Liver (tissue), 9 donors: ENCODE measurements around the gene SYT17. TPM values are rescaled to one million over a fixed set of nuclear protein-coding genes. Genes with fewer than 3 reads are reported as not detected.

Experiments used
- DNase-seq: peaks from one replicate; pipeline ENCODE4 v3.0.0-alpha.2; 2017; ENCODE audit warnings: low spot score
- H3K27ac ChIP-seq, 2 donors: one replicate each; pipeline ENCODE4 v1.7.0; 2013; ENCODE audit warnings: inconsistent platforms in 2 of 2, low read length in 2 of 2, control low read depth in 1 of 2, low read depth in 1 of 2, mild to moderate bottlenecking in 1 of 2
- H3K27me3 ChIP-seq, 4 donors: one replicate each; pipeline versions ENCODE4 v1.6.1 to v1.7.0; 2013; ENCODE audit warnings: low read length in 3 of 4, inconsistent platforms in 1 of 4, mild to moderate bottlenecking in 1 of 4, moderate library complexity in 1 of 4; ENCODE audit not compliant: control insufficient read depth in 4 of 4, insufficient read depth in 4 of 4
- H3K36me3 ChIP-seq, 4 donors: one replicate each; pipeline versions ENCODE4 v1.6.1 to v1.7.0; 2013; ENCODE audit warnings: low read length in 3 of 4, mild to moderate bottlenecking in 3 of 4, low read depth in 1 of 4, moderate library complexity in 1 of 4; ENCODE audit not compliant: control insufficient read depth in 4 of 4, insufficient read depth in 3 of 4
- H3K4me1 ChIP-seq, 4 donors: one replicate each; pipeline versions ENCODE4 v1.6.1 to v1.7.0; 2013; ENCODE audit warnings: low read length in 3 of 4, mild to moderate bottlenecking in 3 of 4, moderate library complexity in 1 of 4; ENCODE audit not compliant: control insufficient read depth in 4 of 4, insufficient read depth in 4 of 4
- H3K4me3 ChIP-seq, 3 donors: one replicate each; pipeline versions ENCODE4 v1.6.1 to v1.7.0; 2013; ENCODE audit warnings: low read length in 3 of 3, control low read depth in 1 of 3, low read depth in 1 of 3, mild to moderate bottlenecking in 1 of 3
- H3K9ac ChIP-seq, 2 donors: one replicate each; pipeline ENCODE4 v1.7.0; 2013; ENCODE audit warnings: low read length in 2 of 2, mild to moderate bottlenecking in 2 of 2, moderate library complexity in 2 of 2, control low read depth in 1 of 2, low read depth in 1 of 2
- H3K9me3 ChIP-seq, 4 donors: one replicate each; pipeline versions ENCODE4 v1.6.1 to v1.7.0; 2013; ENCODE audit warnings: low read length in 3 of 4; ENCODE audit not compliant: control insufficient read depth in 4 of 4
- ATF3 ChIP-seq: IDR thresholded peaks from 2 replicates; pipeline ENCODE4 v1.6.1; 2016; ENCODE audit warnings: antibody characterized with exemption
- CTCF ChIP-seq: fragments of 150-350 bp; IDR thresholded peaks from 2 replicates; pipeline ENCODE4 v1.5.1; 2017; ENCODE audit warnings: improper control_type of control experiment, low read depth, low read length; ENCODE audit not compliant: missing input control
- EGR1 ChIP-seq, 2 donors: IDR thresholded peaks; 2 replicates each; pipeline ENCODE4 v1.6.1; 2016 to 2018; ENCODE audit warnings: antibody characterized with exemption in 2 of 2, low read depth in 2 of 2
- FOXA1 ChIP-seq: IDR thresholded peaks from 2 replicates; pipeline ENCODE4 v1.6.1; 2016; ENCODE audit warnings: antibody characterized with exemption
- FOXA2 ChIP-seq: IDR thresholded peaks from 2 replicates; pipeline ENCODE4 v1.6.1; 2016; ENCODE audit warnings: antibody characterized with exemption
- GABPA ChIP-seq, 2 donors: IDR thresholded peaks in 1 of 2; conservative IDR thresholded peaks in 1 of 2; 2 replicates each; pipeline ENCODE4 v1.6.1; 2016; ENCODE audit warnings: antibody characterized with exemption in 2 of 2, mild to moderate bottlenecking in 1 of 2, moderate library complexity in 1 of 2
- HNF4A ChIP-seq, 2 donors: conservative IDR thresholded peaks; 2 replicates each; pipeline ENCODE4 v1.6.1; 2016; ENCODE audit warnings: antibody characterized with exemption in 2 of 2, mild to moderate bottlenecking in 2 of 2
- HNF4G ChIP-seq: IDR thresholded peaks from 2 replicates; pipeline ENCODE4 v1.6.1; 2016; ENCODE audit warnings: antibody characterized with exemption
- JUND ChIP-seq, 2 donors: IDR thresholded peaks; 2 replicates each; pipeline ENCODE4 v1.6.1; 2016; ENCODE audit warnings: antibody characterized with exemption in 2 of 2
- MAX ChIP-seq: IDR thresholded peaks from 2 replicates; pipeline ENCODE4 v1.6.1; 2016; ENCODE audit warnings: antibody characterized with exemption
- NR2F2 ChIP-seq: IDR thresholded peaks from 2 replicates; pipeline ENCODE4 v1.6.1; 2016; ENCODE audit warnings: antibody characterized with exemption
- RAD21 ChIP-seq, 2 donors: IDR thresholded peaks; 2 replicates each; pipeline ENCODE4 v1.6.1; 2016; ENCODE audit warnings: antibody characterized with exemption in 2 of 2, mild to moderate bottlenecking in 2 of 2
- REST ChIP-seq: IDR thresholded peaks from 2 replicates; pipeline ENCODE4 v1.6.1; 2016; ENCODE audit warnings: antibody characterized with exemption, mild to moderate bottlenecking
- RXRA ChIP-seq, 2 donors: IDR thresholded peaks; 2 replicates each; pipeline ENCODE4 v1.6.1; 2017 to 2018; ENCODE audit warnings: antibody characterized with exemption in 2 of 2, mild to moderate bottlenecking in 1 of 2
- SP1 ChIP-seq: IDR thresholded peaks from 2 replicates; pipeline ENCODE4 v1.6.1; 2018; ENCODE audit warnings: antibody characterized with exemption, mild to moderate bottlenecking
- TAF1 ChIP-seq: conservative IDR thresholded peaks from 2 replicates; pipeline ENCODE4 v1.6.1; 2016; ENCODE audit warnings: antibody characterized with exemption, mild to moderate bottlenecking
- YY1 ChIP-seq: IDR thresholded peaks from 2 replicates; pipeline ENCODE4 v1.6.1; 2016; ENCODE audit warnings: antibody characterized with exemption, mild to moderate bottlenecking
- ZBTB33 ChIP-seq: IDR thresholded peaks from 2 replicates; pipeline ENCODE4 v1.6.1; 2016; ENCODE audit warnings: antibody characterized with exemption
- whole genome bisulfite sequencing: extraction: QIAGEN DNeasy Blood & Tissue Kit; methylation state at CpG from one replicate; pipeline ENCODE4 v1.1.7; 2013; 5-methylcytosine and 5-hydroxymethylcytosine counted together
- polyA plus RNA-seq, 2 donors: library from polyadenylated mRNA; stranded (reverse) in 1 of 2; unstranded in 1 of 2; fragments of 200-250 nt in 1 of 2; fragments of >200 nt in 1 of 2; fragmentation: Nextera tagmentation in 1 of 2; extraction: Ambion mirVana in 1 of 2; gene quantifications; one replicate each; pipeline versions ENCODE4 v1.2.1 to v1.2.3, GENCODE V29; 2013 to 2015
- total RNA-seq, 2 donors: library from RNA; depleted of rRNA; stranded (reverse); fragments of >200 nt; gene quantifications; one replicate each; pipeline ENCODE4 v1.2.3, GENCODE V29; 2014
- donor health status: healthy.
- donor health status: healthy.
- donor health status: healthy.
- donor health status: healthy.
- donor health status: healthy.

Gene SYT17
- total and polyA plus RNA-seq, 4 donors = 2.5 to 7.7 (median 5.5) TPM

- Histone ChIP-seq H3K9ac (no peak overlapping the region), H3K27me3 (no peaks in the 10 kb centered on the region), H3K9me3 (no peaks in the 10 kb centered on the region), H3K36me3 (no peaks in the 10 kb centered on the region), H3K4me3 (peak overlapping the region in 1 of 3 donors; percentile 7), H3K27ac (peak overlapping the region; percentile 92 to 97), H3K4me1 (peaks cover 4 to 27% (median 7%) of the 10 kb centered on the region in 4 donors)
- DNase-seq = no peak
- TF ChIP-seq FOXA1 = no peak
- TF ChIP-seq REST = no peak
- TF ChIP-seq EGR1 (IDR thresholded peaks at IDR 0.05; ENCODE audit: low read depth in 2 of 2) = no peak
- peak; percentile 52 to 61 for TF ChIP-seq HNF4A (conservative IDR thresholded peaks at IDR 0.05)
- TF ChIP-seq TAF1 = no peak
- no peak for TF ChIP-seq HNF4G
- TF ChIP-seq RAD21 (IDR thresholded peaks at IDR 0.05) = no peak
- TF ChIP-seq GABPA (IDR thresholded peaks at IDR 0.05 in 1 of 2, conservative IDR thresholded peaks at IDR 0.05 in 1 of 2) = no peak
- WGBS = 69% methylated on average over 6 of the region's 6 CpGs
These were observed 14.4 kb downstream of the SYT17 start for GRCh38 chr16:19182481-19182880.

GRCh38 chr16:19183187-19183586 is 15.1 kb downstream of the SYT17 start:
- Histone ChIP-seq H3K4me3 (peak overlapping the region in 2 of 3 donors; percentile 20 to 39), H3K27me3 (no peaks in the 10 kb centered on the region), H3K4me1 (peaks cover 4 to 27% (median 7%) of the 10 kb centered on the region in 4 donors), H3K9ac (peak overlapping the region in 1 of 2 donors; percentile 18), H3K36me3 (no peaks in the 10 kb centered on the region), H3K27ac (peak overlapping the region; percentile 92 to 97), H3K9me3 (no peaks in the 10 kb centered on the region)
- WGBS = 48% methylated on average over 6 of the region's 6 CpGs
- no peak for DNase-seq
- no peak for TF ChIP-seq CTCF
- peak; percentile 94 for TF ChIP-seq FOXA2
- peak; percentile 45 for TF ChIP-seq YY1
- TF ChIP-seq RAD21 (IDR thresholded peaks at IDR 0.05) = peak in 1 of 2 donors; percentile 11
- peak; percentile 74 to 87 for TF ChIP-seq RXRA (IDR thresholded peaks at IDR 0.05)
- peak; percentile 92 for TF ChIP-seq SP1
- TF ChIP-seq TAF1 = no peak
- peak; percentile 37 for TF ChIP-seq NR2F2
- peak; percentile 50 to 56 for TF ChIP-seq JUND (IDR thresholded peaks at IDR 0.05)
- peak; percentile 12 for TF ChIP-seq ATF3
- TF ChIP-seq REST = peak; percentile 59
- no peak for TF ChIP-seq EGR1 (IDR thresholded peaks at IDR 0.05; ENCODE audit: low read depth in 2 of 2)
- no peak for TF ChIP-seq GABPA (IDR thresholded peaks at IDR 0.05 in 1 of 2, conservative IDR thresholded peaks at IDR 0.05 in 1 of 2)
- TF ChIP-seq HNF4G = peak; percentile 37
- peak; percentile 41 for TF ChIP-seq ZBTB33
- TF ChIP-seq MAX = peak; percentile 54
- TF ChIP-seq FOXA1 = peak; percentile 81
- peak; percentile 80 to 87 for TF ChIP-seq HNF4A (conservative IDR thresholded peaks at IDR 0.05)
